Stomach (tissue), 9 donors: ENCODE results near the gene HOMER3. TPM values are rescaled to one million over a fixed set of nuclear protein-coding genes. Genes with fewer than 3 reads are reported as not detected.
A peak's percentile ranks its signal among the peaks of the same experiment; 100 is the strongest.

Source experiments
- DNase-seq, 2 donors: peaks; one replicate each; pipeline versions ENCODE4 v3.0.0 to v3.0.0-alpha.2; 2013 to 2019
- H3K27ac ChIP-seq, 5 donors: fragments of 200-600 bp in 4 of 5; sonication (generic) in 4 of 5; one replicate each; pipeline ENCODE4 v1.5.1; 2013 to 2019; ENCODE audit warnings: mild to moderate bottlenecking in 1 of 5, moderate library complexity in 1 of 5
- H3K27me3 ChIP-seq, 3 donors: fragments of 200-600 bp; sonication (generic); one replicate each; pipeline ENCODE4 v1.5.1; 2017 to 2019; ENCODE audit warnings: mixed run types in 1 of 3
- H3K36me3 ChIP-seq, 4 donors: fragments of 200-600 bp; sonication (generic); 1 replicate in 3 of 4; 2 replicates in 1 of 4; pipeline ENCODE4 v1.5.1; 2016 to 2019
- H3K4me1 ChIP-seq, 4 donors: fragments of 200-600 bp; sonication (generic); one replicate each; pipeline ENCODE4 v1.5.1; 2016 to 2019
- H3K4me3 ChIP-seq, 4 donors: fragments of 200-600 bp; sonication (generic) in 3 of 4; one replicate each; pipeline ENCODE4 v1.5.1; 2016 to 2019; ENCODE audit warnings: mild to moderate bottlenecking in 1 of 4
- H3K9me3 ChIP-seq, 4 donors: fragments of 200-600 bp; sonication (generic); one replicate each; pipeline ENCODE4 v1.5.1; 2016 to 2019
- CTCF ChIP-seq, 7 experiments: fragments of 450-650 bp in 4 of 7; fragments of 200-600 bp in 3 of 7; sonication (generic) in 3 of 7; IDR thresholded peaks; one replicate each; pipeline ENCODE4 v1.5.1; 2016 to 2019; ENCODE audit warnings: antibody characterized with exemption in 7 of 7, control low read depth in 2 of 7, mild to moderate bottlenecking in 1 of 7
- EP300 ChIP-seq: sonication (generic); formaldehyde crosslinking; IDR thresholded peaks from one replicate; pipeline ENCODE4 v1.6.1; 2017; ENCODE audit warnings: antibody characterized with exemption
- POLR2A ChIP-seq, 4 donors: fragments of 450-650 bp; IDR thresholded peaks; one replicate each; pipeline ENCODE4 v1.6.1; 2016; ENCODE audit warnings: antibody characterized with exemption in 4 of 4, control low read depth in 2 of 4, mild to moderate bottlenecking in 1 of 4, moderate library complexity in 1 of 4
- POLR2AphosphoS5 ChIP-seq, 3 donors: sonication (generic); formaldehyde crosslinking; IDR thresholded peaks; one replicate each; pipeline ENCODE4 v1.6.1; 2016; ENCODE audit warnings: antibody characterized with exemption in 3 of 3
- WGBS, 5 donors: extraction: QIAGEN DNeasy Blood & Tissue Kit in 3 of 5; methylation state at CpG; one replicate each; pipeline versions ENCODE4 v1.1.5 to v1.1.7; 2013 to 2018; 5-methylcytosine and 5-hydroxymethylcytosine counted together
- intact Hi-C: fragments of 100-400 bp; cut with DNase I; formaldehyde crosslinking; loops from one replicate; pipeline ENCODE4 v1.15.1; 2023; ENCODE audit warnings: low total_unique reads
- polyA plus RNA-seq, 3 donors: library from polyadenylated mRNA; stranded (reverse); fragments of 200-250 nt; gene quantifications; one replicate each; pipeline ENCODE4 v1.2.3, GENCODE V29; 2013
- total RNA-seq, 5 donors: library from RNA; depleted of rRNA; stranded (reverse); fragments of >200 nt; gene quantifications; one replicate each; pipeline versions ENCODE4 v1.1.0 to v1.2.3, GENCODE V29; 2014 to 2016
- donor health status: healthy with polysubstance abuse.
- donor health status: Bipolar disorder and iron deficiency.
- donor health status: healthy.

The HOMER3 gene
- total and polyA plus RNA-seq, 8 donors = 5.1 to 74.7 (median 16.8) TPM

- Histone ChIP-seq H3K36me3 (peaks cover 42 to 69% (median 64%) of the 10 kb centered on the region in 4 donors), H3K9me3 (no peaks in the 10 kb centered on the region), H3K4me3 (no peak overlapping the region), H3K27ac (no peak overlapping the region), H3K27me3 (no peaks in the 10 kb centered on the region), H3K4me1 (peaks cover 21 to 33% (median 31%) of the 10 kb centered on the region in 4 donors)
- WGBS, 5 donors = 83 to 91% (median 88%) methylated on average over 14 to 29 of the region's 29 CpGs
- intact Hi-C loops = no loop called here
- no peak for TF ChIP-seq EP300
- no peak for TF ChIP-seq CTCF (IDR thresholded peaks at IDR 0.05)
- TF ChIP-seq POLR2A (IDR thresholded peaks at IDR 0.05) = no peak
- no peak for TF ChIP-seq POLR2AphosphoS5 (IDR thresholded peaks at IDR 0.05)
- no peak for DNase-seq
Observed at GRCh38 chr19:18922228-18922985, 18.6 kb downstream of the HOMER3 start.

- Histone ChIP-seq H3K27me3 (no peaks in the 10 kb centered on the region), H3K27ac (no peak overlapping the region), H3K4me1 (peaks cover 21 to 41% (median 37%) of the 10 kb centered on the region in 4 donors), H3K9me3 (no peaks in the 10 kb centered on the region), H3K36me3 (peaks cover 42 to 64% (median 56%) of the 10 kb centered on the region in 4 donors), H3K4me3 (no peak overlapping the region)
- WGBS, 5 donors = 92 to 97% (median 94%) methylated on average over 14 to 17 of the region's 17 CpGs
- TF ChIP-seq CTCF (IDR thresholded peaks at IDR 0.05) (no peak), POLR2AphosphoS5 (IDR thresholded peaks at IDR 0.05) (no peak), POLR2A (IDR thresholded peaks at IDR 0.05) (no peak), EP300 (no peak)
- intact Hi-C loops = no loop called here
- no peak for DNase-seq
Observed at GRCh38 chr19:18921593-18921992, 19.4 kb downstream of the HOMER3 start.

- no peak for TF ChIP-seq POLR2AphosphoS5 (IDR thresholded peaks at IDR 0.05)
- TF ChIP-seq CTCF (IDR thresholded peaks at IDR 0.05) = no peak
- no peak for TF ChIP-seq POLR2A (IDR thresholded peaks at IDR 0.05)
- H3K27me3 ChIP-seq = no peaks in the 10 kb centered on the region
- intact Hi-C loops = no loop called here
- peak overlapping the region; percentile 93 to 99 (median 98) for H3K4me3 ChIP-seq
- no peaks in the 10 kb centered on the region for H3K9me3 ChIP-seq
- peaks cover 42 to 64% (median 52%) of the 10 kb centered on the region in 4 donors for H3K36me3 ChIP-seq
- 46 to 56% (median 50%) methylated on average over 9 of the region's 9 CpGs for WGBS, 5 donors
- DNase-seq = no peak
- peak overlapping the region in 2 of 5 donors; percentile 90 to 93 for H3K27ac ChIP-seq
- peaks cover 21 to 53% (median 46%) of the 10 kb centered on the region in 4 donors for H3K4me1 ChIP-seq
Observed at GRCh38 chr19:18920400-18920799, 20.6 kb downstream of the HOMER3 start.

- H3K4me3 ChIP-seq = peak overlapping the region; percentile 93 to 99 (median 98)
- H3K27ac ChIP-seq = peak overlapping the region; percentile 75 to 94 (median 90)
- H3K36me3 ChIP-seq = peaks cover 43 to 64% (median 52%) of the 10 kb centered on the region in 4 donors
- TF ChIP-seq POLR2A (IDR thresholded peaks at IDR 0.05) (no peak), EP300 (no peak), CTCF (IDR thresholded peaks at IDR 0.05) (no peak), POLR2AphosphoS5 (IDR thresholded peaks at IDR 0.05) (no peak)
- WGBS, 5 donors = 0 to 2% (median 1%) methylated on average over 15 of the region's 15 CpGs
- no peaks in the 10 kb centered on the region for H3K27me3 ChIP-seq
- no peaks in the 10 kb centered on the region for H3K9me3 ChIP-seq
- DNase-seq = no peak
- intact Hi-C loops = no loop called here
- peaks cover 21 to 58% (median 51%) of the 10 kb centered on the region in 4 donors for H3K4me1 ChIP-seq
Observed at GRCh38 chr19:18919900-18920214, 21.2 kb downstream of the HOMER3 start.
